ENCODE measurements around the gene ARHGAP29. TPM values are rescaled to one million over a fixed set of nuclear protein-coding genes. Genes with fewer than 3 reads are reported as not detected.

The ARHGAP29 gene
- total RNA-seq, 3 donors from 2014 or later: 0.16 to 0.33 (median 0.26) TPM

Other genes starting within 250 kb of the ARHGAP29 start
- gene ABCA4, start 116.4 kb downstream of the ARHGAP29 start, total RNA-seq: not detected
- gene ABCD3, start 180.8 kb upstream of the ARHGAP29 start, total RNA-seq: 100 to 1,000 TPM in 1 of 3 donors, 10 to 100 TPM in 2; 43.9 to 127 (median 72.6) TPM